NCI-H1694 treated with DMSO at 0.1 percent for 48 hours (cell line): ENCODE data around the gene CD79A.
A peak's percentile ranks its signal among the peaks of the same experiment; 100 is the strongest.

Source experiments
- DNase-seq: peaks from one replicate; lab custom pipeline; 2025; lab: John Stamatoyannopoulos, UW

CD79A gene

GRCh38 chr19:41883821-41884733 is 7.0 kb downstream of the CD79A start:
- peak; percentile 92 for DNase-seq

- no peak for DNase-seq
Observed at GRCh38 chr19:41886761-41887710, 10.0 kb downstream of the CD79A start.

- no peak for DNase-seq
Observed at GRCh38 chr19:41887711-41888382, 10.8 kb downstream of the CD79A start.

GRCh38 chr19:41888926-41889325 is 11.8 kb downstream of the CD79A start:
- DNase-seq: no peak

- DNase-seq: no peak
Observed at GRCh38 chr19:41889896-41890295, 12.8 kb downstream of the CD79A start.

- DNase-seq: no peak
Observed at GRCh38 chr19:41890936-41891335, 13.9 kb downstream of the CD79A start.

- no peak for DNase-seq
Observed at GRCh38 chr19:41892173-41892902, 15.3 kb downstream of the CD79A start.

GRCh38 chr19:41893899-41894298 is 16.8 kb downstream of the CD79A start:
- no peak for DNase-seq

- DNase-seq: no peak
Observed at GRCh38 chr19:41894350-41894749, 17.3 kb downstream of the CD79A start.

GRCh38 chr19:41895745-41896580 is 18.9 kb downstream of the CD79A start:
- no peak for DNase-seq

- no peak for DNase-seq
Observed at GRCh38 chr19:41896581-41896942, 19.5 kb downstream of the CD79A start.

- DNase-seq: no peak
Observed at GRCh38 chr19:41897181-41897580, 20.1 kb downstream of the CD79A start.

GRCh38 chr19:41897820-41898219 is 20.7 kb downstream of the CD79A start:
- no peak for DNase-seq

GRCh38 chr19:41898235-41898634 is 21.2 kb downstream of the CD79A start:
- no peak for DNase-seq

- no peak for DNase-seq
Observed at GRCh38 chr19:41901707-41902360, 24.8 kb downstream of the CD79A start.

- no peak for DNase-seq
Observed at GRCh38 chr19:41902594-41902993, 25.5 kb downstream of the CD79A start.

- DNase-seq: no peak
Observed at GRCh38 chr19:41903193-41903953, 26.3 kb downstream of the CD79A start.

GRCh38 chr19:41904118-41904870 is 27.2 kb downstream of the CD79A start:
- no peak for DNase-seq
